PFSK-1 (cell line): Measurements from ENCODE around the gene ARPC5.

Experiments
- FOXP2 ChIP-seq: optimal IDR thresholded peaks from 2 replicates; pipeline ENCODE3; 2011; ENCODE audit warnings: borderline replicate concordance, control low read depth, inconsistent platforms; ENCODE audit not compliant: insufficient read depth; ENCODE audit errors: extremely low read length, extremely low read depth
- POLR2AphosphoS5 ChIP-seq: IDR thresholded peaks from 2 replicates; pipeline ENCODE4 v1.6.1; 2012; ENCODE audit warnings: low read depth, mild to moderate bottlenecking, control low read depth, low read length, moderate library complexity
- SIN3A ChIP-seq: IDR thresholded peaks from 2 replicates; pipeline ENCODE4 v1.6.1; 2012; ENCODE audit warnings: mild to moderate bottlenecking, low read length, moderate library complexity, borderline replicate concordance; ENCODE audit not compliant: insufficient read depth
- TAF1 ChIP-seq: IDR thresholded peaks from 2 replicates; pipeline ENCODE4 v1.6.1; 2012; ENCODE audit warnings: low read length, control low read depth, borderline replicate concordance; ENCODE audit not compliant: insufficient read depth
- TF ChIP-seq, protein P1 (sequence below), 2 experiments: IDR thresholded peaks; 2 replicates each; pipeline versions ENCODE4 v1.6.1 to v1.8.0; 2011 to 2012; ENCODE audit warnings: low read depth in 2 of 2, low read length in 2 of 2, control low read depth in 1 of 2, inconsistent platforms in 1 of 2, mild to moderate bottlenecking in 1 of 2, moderate library complexity in 1 of 2; ENCODE audit not compliant: insufficient read depth in 1 of 2

The ARPC5 gene

DNA sequence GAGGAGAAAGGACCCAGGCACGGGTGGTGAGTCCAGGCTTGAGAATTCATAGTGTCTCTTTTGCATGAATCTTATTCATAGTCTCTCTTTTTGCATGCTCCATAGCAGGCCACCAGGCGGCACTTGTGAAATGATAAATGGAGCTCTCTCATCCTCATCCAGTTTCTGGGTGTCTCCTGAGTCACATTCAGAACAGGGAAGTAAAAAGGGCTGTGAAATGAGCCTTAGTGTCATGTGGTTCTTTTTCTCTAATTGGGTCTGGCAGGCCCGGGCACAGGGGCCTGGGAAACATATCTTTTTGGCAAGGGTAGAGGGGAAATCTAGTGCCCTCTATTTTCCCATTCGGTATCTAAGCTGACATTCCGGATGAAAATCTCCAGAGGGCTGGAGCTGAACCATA is 26.3 kb downstream of the ARPC5 start:
- TF ChIP-seq FOXP2: no peak
- no peak for TF ChIP-seq POLR2AphosphoS5
- TF ChIP-seq SIN3A: no peak

DNA sequence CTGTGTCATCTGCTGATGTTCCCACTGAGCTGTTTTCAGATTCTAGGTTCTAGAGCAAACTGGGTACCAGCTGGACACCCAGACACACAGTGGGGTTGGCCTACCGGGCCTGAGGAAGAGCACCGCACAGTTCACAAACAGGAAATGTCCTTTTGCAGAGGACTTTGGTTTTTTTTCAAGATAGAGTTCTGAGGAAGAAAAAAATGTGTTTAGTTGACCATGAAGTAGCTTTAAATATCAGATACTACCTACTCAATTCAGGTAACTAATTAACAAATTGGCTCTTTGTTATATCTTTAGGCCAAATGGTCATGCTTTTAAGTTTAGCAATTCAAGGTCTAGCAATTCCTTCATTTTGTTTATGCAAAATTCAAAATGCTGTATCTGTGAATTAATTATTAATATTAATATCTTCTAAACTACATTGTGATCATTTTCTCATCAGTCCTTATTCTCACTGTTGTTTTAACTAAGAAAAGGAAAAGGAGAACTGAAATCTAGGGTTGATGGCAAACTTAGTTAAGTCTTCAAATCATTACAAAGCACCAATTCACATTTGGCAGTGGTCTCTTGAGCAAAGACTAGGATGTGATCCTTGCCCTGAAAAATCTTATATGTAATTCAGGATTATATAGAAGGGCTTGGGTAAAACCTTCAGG is 28.1 kb downstream of the ARPC5 start:
- TF ChIP-seq TAF1 (no peak), POLR2AphosphoS5 (no peak), SIN3A (no peak), FOXP2 (no peak)
- TF ChIP-seq, protein P1, sequence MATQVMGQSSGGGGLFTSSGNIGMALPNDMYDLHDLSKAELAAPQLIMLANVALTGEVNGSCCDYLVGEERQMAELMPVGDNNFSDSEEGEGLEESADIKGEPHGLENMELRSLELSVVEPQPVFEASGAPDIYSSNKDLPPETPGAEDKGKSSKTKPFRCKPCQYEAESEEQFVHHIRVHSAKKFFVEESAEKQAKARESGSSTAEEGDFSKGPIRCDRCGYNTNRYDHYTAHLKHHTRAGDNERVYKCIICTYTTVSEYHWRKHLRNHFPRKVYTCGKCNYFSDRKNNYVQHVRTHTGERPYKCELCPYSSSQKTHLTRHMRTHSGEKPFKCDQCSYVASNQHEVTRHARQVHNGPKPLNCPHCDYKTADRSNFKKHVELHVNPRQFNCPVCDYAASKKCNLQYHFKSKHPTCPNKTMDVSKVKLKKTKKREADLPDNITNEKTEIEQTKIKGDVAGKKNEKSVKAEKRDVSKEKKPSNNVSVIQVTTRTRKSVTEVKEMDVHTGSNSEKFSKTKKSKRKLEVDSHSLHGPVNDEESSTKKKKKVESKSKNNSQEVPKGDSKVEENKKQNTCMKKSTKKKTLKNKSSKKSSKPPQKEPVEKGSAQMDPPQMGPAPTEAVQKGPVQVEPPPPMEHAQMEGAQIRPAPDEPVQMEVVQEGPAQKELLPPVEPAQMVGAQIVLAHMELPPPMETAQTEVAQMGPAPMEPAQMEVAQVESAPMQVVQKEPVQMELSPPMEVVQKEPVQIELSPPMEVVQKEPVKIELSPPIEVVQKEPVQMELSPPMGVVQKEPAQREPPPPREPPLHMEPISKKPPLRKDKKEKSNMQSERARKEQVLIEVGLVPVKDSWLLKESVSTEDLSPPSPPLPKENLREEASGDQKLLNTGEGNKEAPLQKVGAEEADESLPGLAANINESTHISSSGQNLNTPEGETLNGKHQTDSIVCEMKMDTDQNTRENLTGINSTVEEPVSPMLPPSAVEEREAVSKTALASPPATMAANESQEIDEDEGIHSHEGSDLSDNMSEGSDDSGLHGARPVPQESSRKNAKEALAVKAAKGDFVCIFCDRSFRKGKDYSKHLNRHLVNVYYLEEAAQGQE (IDR thresholded peaks at IDR 0.05; ENCODE audit: insufficient read depth in 1 of 2, low read depth in 2 of 2, low read length in 2 of 2): no peak

GRCh38 chr1:183605904-183606303 is 29.7 kb downstream of the ARPC5 start:
- TF ChIP-seq FOXP2 (no peak), POLR2AphosphoS5 (no peak)

DNA sequence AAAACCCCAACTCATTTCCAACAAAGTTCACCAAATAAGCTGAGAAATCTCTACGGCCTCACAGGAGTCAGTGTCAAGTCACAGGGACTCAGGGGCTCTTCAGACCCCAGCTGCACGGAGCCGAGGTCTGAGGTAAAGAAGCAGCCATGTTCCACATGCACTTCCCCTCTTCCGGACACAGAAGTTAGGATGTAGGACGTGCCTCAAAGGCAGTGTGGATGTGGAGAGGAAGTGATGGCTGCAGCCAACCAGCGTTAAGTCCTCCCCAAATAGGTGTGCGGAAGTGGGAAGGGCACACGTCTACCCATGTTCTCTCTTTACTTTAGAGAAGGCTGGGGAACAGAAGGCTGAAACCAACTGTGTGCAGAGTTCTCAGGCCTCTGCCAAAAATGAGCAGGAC is 30.8 kb downstream of the ARPC5 start:
- TF ChIP-seq FOXP2 (no peak), SIN3A (no peak)

- TF ChIP-seq SIN3A: no peak
- no peak for TF ChIP-seq TAF1
- TF ChIP-seq FOXP2: no peak
- TF ChIP-seq, protein P1 (IDR thresholded peaks at IDR 0.05; ENCODE audit: insufficient read depth in 1 of 2, low read depth in 2 of 2, low read length in 2 of 2): no peak
- TF ChIP-seq POLR2AphosphoS5: no peak
Measured at GRCh38 chr1:183604038-183604808, 31.4 kb downstream of the ARPC5 start.

DNA sequence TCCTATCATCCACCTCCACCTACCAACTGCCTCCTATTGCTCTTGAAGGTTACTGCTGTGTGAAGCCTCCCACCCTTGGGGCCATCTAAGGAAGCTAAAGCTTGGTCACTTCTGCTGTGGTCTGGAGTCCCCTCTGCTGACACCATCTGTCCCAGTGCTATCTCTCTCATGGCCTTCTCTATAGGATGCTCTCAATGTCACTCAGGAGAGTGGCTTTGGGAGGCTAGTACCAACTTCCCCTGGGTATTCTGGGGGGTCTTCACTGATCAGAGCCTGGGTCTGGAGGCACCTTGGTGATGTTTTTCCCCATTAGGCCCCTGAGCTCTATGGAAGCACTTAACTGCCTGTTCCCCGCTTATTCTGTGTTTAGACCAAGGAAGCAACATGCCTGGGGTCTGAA is 33.1 kb downstream of the ARPC5 start:
- no peak for TF ChIP-seq POLR2AphosphoS5
- no peak for TF ChIP-seq SIN3A
- TF ChIP-seq FOXP2: no peak
- TF ChIP-seq, protein P1 (IDR thresholded peaks at IDR 0.05; ENCODE audit: insufficient read depth in 1 of 2, low read depth in 2 of 2, low read length in 2 of 2): no peak
- TF ChIP-seq TAF1: no peak
